NCI-H2227 treated with DMSO at 0.1 percent for 48 hours (cell line): ENCODE measurements around the gene ZNF18.
A peak's percentile ranks its signal among the peaks of the same experiment; 100 is the strongest.
"Not testable (repeated sequence)": the region's sequence is repeated elsewhere in the genome, so short reads cannot be mapped to it uniquely, and the experiment has no call there.

Source experiments
- DNase-seq: peaks from one replicate; lab custom pipeline; 2025; lab: John Stamatoyannopoulos, UW

ZNF18 gene

GRCh38 chr17:11986179-11986941 is 10.9 kb downstream of the ZNF18 start:
- DNase-seq = no peak

- no peak for DNase-seq
These were observed 15.4 kb downstream of the ZNF18 start for GRCh38 chr17:11981862-11982261.

- DNase-seq = no peak
These were observed 16.5 kb downstream of the ZNF18 start for GRCh38 chr17:11980813-11981212.

- DNase-seq = no peak
These were observed 17.5 kb downstream of the ZNF18 start for GRCh38 chr17:11979795-11980194.

GRCh38 chr17:11972741-11973140 is 24.5 kb downstream of the ZNF18 start:
- DNase-seq = not testable (repeated sequence)

- DNase-seq = no peak
These were observed 27.7 kb downstream of the ZNF18 start for GRCh38 chr17:11969565-11969964.

- no peak for DNase-seq
These were observed 42.3 kb downstream of the ZNF18 start for GRCh38 chr17:11954936-11955335.

GRCh38 chr17:11953924-11954323 is 43.4 kb downstream of the ZNF18 start:
- no peak for DNase-seq

- DNase-seq = no peak
These were observed 44.7 kb downstream of the ZNF18 start for GRCh38 chr17:11952610-11953009.

- no peak for DNase-seq
These were observed 46.3 kb downstream of the ZNF18 start for GRCh38 chr17:11950771-11951519.

- DNase-seq = not testable (repeated sequence)
These were observed 47.7 kb downstream of the ZNF18 start for GRCh38 chr17:11949571-11949970.

GRCh38 chr17:11948789-11949188 is 48.5 kb downstream of the ZNF18 start:
- no peak for DNase-seq

GRCh38 chr17:11944587-11944986 is 52.7 kb downstream of the ZNF18 start:
- DNase-seq = no peak

GRCh38 chr17:11943759-11944347 is 53.4 kb downstream of the ZNF18 start:
- DNase-seq = no peak

- not testable (repeated sequence) for DNase-seq
These were observed 54.2 kb downstream of the ZNF18 start for GRCh38 chr17:11943086-11943485.

- no peak for DNase-seq
These were observed 56.4 kb downstream of the ZNF18 start for GRCh38 chr17:11940904-11941303.

GRCh38 chr17:11935734-11936406 is 61.4 kb downstream of the ZNF18 start:
- DNase-seq = peak; percentile 13

- no peak for DNase-seq
These were observed 64.9 kb downstream of the ZNF18 start for GRCh38 chr17:11932337-11932898.

- no peak for DNase-seq
These were observed 68.8 kb downstream of the ZNF18 start for GRCh38 chr17:11928436-11928835.
